ENCODE measurements around the gene NF1. TPM values are rescaled to one million over a fixed set of nuclear protein-coding genes. Genes with fewer than 3 reads are reported as not detected.

The NF1 gene
- total RNA-seq, 5 donors from 2014 or later (not counting 1 experiment from before 2014, with no cell fraction given): 30.8 to 32.6 (median 31.8) TPM

GRCh38 chr17:31130286-31131224 lies 35.8 kb downstream of the NF1 start:
- Mint-ChIP-seq H3K4me3 (no peak overlapping the region), H3K36me3 (peaks cover 11% of the 10 kb centered on the region), H3K4me1 (peaks cover 0 to 2% (median 1%) of the 10 kb centered on the region in 3 donors), H3K9me3 (no peaks in the 10 kb centered on the region), H3K27ac (no peak overlapping the region), H3K27me3 (no peaks in the 10 kb centered on the region)
- 95% methylated on average over 15 of the region's 15 CpGs for WGBS (ENCODE audit: insufficient coverage)
- no peak for ATAC-seq (replicated peaks in 1 of 4)
- H3K9me3 ChIP-seq: no peaks in the 10 kb centered on the region
- H3K27ac ChIP-seq (ENCODE audit: low read length): no peak overlapping the region
- no peaks in the 10 kb centered on the region for H3K4me1 ChIP-seq (ENCODE audit: control insufficient read depth in 1 of 2, extremely low read depth in 1 of 2, insufficient read depth in 2 of 2, low read length in 2 of 2)
- no peaks in the 10 kb centered on the region for H3K27me3 ChIP-seq (replicated peaks in 1 of 2; ENCODE audit: control insufficient read depth in 2 of 2, extremely low read depth in 1 of 2, insufficient read depth in 2 of 2, low read length in 1 of 2)
- H3K36me3 ChIP-seq (ENCODE audit: control insufficient read depth in 2 of 2, extremely low read depth in 1 of 2, insufficient read depth in 1 of 2, low read length in 1 of 2): no peaks in the 10 kb centered on the region
- ChIA-PET POLR2A (no interaction called here), CTCF (no interaction called here)
- H3K4me3 ChIP-seq (ENCODE audit: control insufficient read depth in 1 of 2, extremely low read depth in 1 of 2, low read length in 1 of 2): no peak overlapping the region
- no peak for DNase-seq

DNA sequence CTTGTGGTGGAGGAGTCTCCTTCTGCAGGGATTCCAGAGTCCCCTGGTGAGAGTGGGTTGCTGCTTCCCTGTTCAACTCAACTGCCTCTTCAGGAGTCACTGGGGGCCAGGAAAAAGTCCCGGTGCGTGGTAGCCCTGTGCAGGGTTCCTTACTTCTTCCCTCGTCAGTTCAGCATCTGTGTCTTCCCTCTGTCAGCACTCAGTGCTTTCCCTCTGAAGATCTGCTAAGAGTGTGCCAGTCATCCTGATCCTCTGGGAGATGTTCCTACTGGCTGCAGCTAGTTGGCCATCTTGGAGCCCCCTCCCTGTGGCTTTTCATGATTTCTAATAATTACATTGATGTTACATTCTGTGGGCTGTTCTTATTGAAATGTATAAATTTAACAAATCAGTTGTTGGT lies 36.5 kb downstream of the NF1 start:
- no peak overlapping the region for H3K27ac Mint-ChIP-seq

DNA sequence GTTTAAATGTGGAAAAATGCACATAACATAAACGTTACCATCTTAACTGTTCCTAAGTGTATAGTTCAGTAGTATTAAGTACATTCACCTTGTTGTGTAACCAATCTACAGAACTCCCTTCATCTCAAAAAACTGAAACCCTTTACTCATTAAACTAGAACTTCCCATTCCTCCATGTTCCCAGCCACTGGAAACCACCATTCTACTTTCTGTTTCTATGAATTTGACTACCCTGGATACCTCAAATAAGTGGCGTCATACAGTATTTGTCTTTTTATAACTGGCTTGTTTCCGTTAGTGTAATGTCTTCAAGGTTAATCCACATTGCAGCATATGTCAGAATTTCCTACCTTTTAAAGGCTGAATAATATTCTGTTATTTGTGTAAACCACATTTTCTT lies 38.2 kb downstream of the NF1 start:
- no peak overlapping the region for H3K4me3 ChIP-seq (ENCODE audit: control insufficient read depth in 1 of 2, extremely low read depth in 1 of 2, low read length in 1 of 2)
- Mint-ChIP-seq H3K27me3 (no peaks in the 10 kb centered on the region), H3K4me3 (no peak overlapping the region), H3K4me1 (peaks cover 0 to 2% (median 0%) of the 10 kb centered on the region in 3 donors), H3K9me3 (no peaks in the 10 kb centered on the region), H3K27ac (no peak overlapping the region), H3K36me3 (peaks cover 29% of the 10 kb centered on the region)
- H3K9me3 ChIP-seq: no peaks in the 10 kb centered on the region
- no peaks in the 10 kb centered on the region for H3K36me3 ChIP-seq (ENCODE audit: control insufficient read depth in 2 of 2, extremely low read depth in 1 of 2, insufficient read depth in 1 of 2, low read length in 1 of 2)
- no peak overlapping the region for H3K27ac ChIP-seq (ENCODE audit: low read length)
- no peaks in the 10 kb centered on the region for H3K27me3 ChIP-seq (replicated peaks in 1 of 2; ENCODE audit: control insufficient read depth in 2 of 2, extremely low read depth in 1 of 2, insufficient read depth in 2 of 2, low read length in 1 of 2)
- ChIA-PET POLR2A (no interaction called here), CTCF (no interaction called here)
- no CpG with 5 or more reads among the region's 3 CpGs for WGBS (ENCODE audit: insufficient coverage)
- no peaks in the 10 kb centered on the region for H3K4me1 ChIP-seq (ENCODE audit: control insufficient read depth in 1 of 2, extremely low read depth in 1 of 2, insufficient read depth in 2 of 2, low read length in 2 of 2)
- ATAC-seq (replicated peaks in 1 of 4) (no peak), DNase-seq (no peak)

More for the DNA sequence above, 36.5 kb downstream of the NF1 start:
- Histone ChIP-seq H3K9me3 (no peaks in the 10 kb centered on the region), H3K27ac (ENCODE audit: low read length) (no peak overlapping the region), H3K4me3 (ENCODE audit: control insufficient read depth in 1 of 2, extremely low read depth in 1 of 2, low read length in 1 of 2) (no peak overlapping the region), H3K36me3 (ENCODE audit: control insufficient read depth in 2 of 2, extremely low read depth in 1 of 2, insufficient read depth in 1 of 2, low read length in 1 of 2) (no peaks in the 10 kb centered on the region), H3K4me1 (ENCODE audit: control insufficient read depth in 1 of 2, extremely low read depth in 1 of 2, insufficient read depth in 2 of 2, low read length in 2 of 2) (no peaks in the 10 kb centered on the region), H3K27me3 (replicated peaks in 1 of 2; ENCODE audit: control insufficient read depth in 2 of 2, extremely low read depth in 1 of 2, insufficient read depth in 2 of 2, low read length in 1 of 2) (no peaks in the 10 kb centered on the region)
- Mint-ChIP-seq H3K4me1 (peaks cover 0 to 2% (median 1%) of the 10 kb centered on the region in 3 donors), H3K27me3 (no peaks in the 10 kb centered on the region), H3K4me3 (no peak overlapping the region), H3K9me3 (no peaks in the 10 kb centered on the region), H3K36me3 (peaks cover 16% of the 10 kb centered on the region)
- 90% methylated on average over 3 of the region's 3 CpGs for WGBS (ENCODE audit: insufficient coverage)
- DNase-seq (no peak), ATAC-seq (replicated peaks in 1 of 4) (no peak)
- POLR2A ChIA-PET: no interaction called here
- CTCF ChIA-PET: no interaction called here

- Histone ChIP-seq H3K36me3 (ENCODE audit: control insufficient read depth in 2 of 2, extremely low read depth in 1 of 2, insufficient read depth in 1 of 2, low read length in 1 of 2) (no peaks in the 10 kb centered on the region), H3K9me3 (no peaks in the 10 kb centered on the region), H3K27ac (ENCODE audit: low read length) (no peak overlapping the region), H3K27me3 (replicated peaks in 1 of 2; ENCODE audit: control insufficient read depth in 2 of 2, extremely low read depth in 1 of 2, insufficient read depth in 2 of 2, low read length in 1 of 2) (no peaks in the 10 kb centered on the region), H3K4me3 (ENCODE audit: control insufficient read depth in 1 of 2, extremely low read depth in 1 of 2, low read length in 1 of 2) (no peak overlapping the region), H3K4me1 (ENCODE audit: control insufficient read depth in 1 of 2, extremely low read depth in 1 of 2, insufficient read depth in 2 of 2, low read length in 2 of 2) (no peaks in the 10 kb centered on the region)
- ChIA-PET CTCF (no interaction called here), POLR2A (no interaction called here)
- WGBS (ENCODE audit: insufficient coverage): no CpG with 5 or more reads among the region's 4 CpGs
- Mint-ChIP-seq H3K27ac (no peak overlapping the region), H3K4me3 (no peak overlapping the region), H3K4me1 (peaks cover 0 to 2% (median 0%) of the 10 kb centered on the region in 3 donors), H3K27me3 (no peaks in the 10 kb centered on the region), H3K36me3 (peaks cover 29% of the 10 kb centered on the region), H3K9me3 (no peaks in the 10 kb centered on the region)
- DNase-seq (no peak), ATAC-seq (replicated peaks in 1 of 4) (no peak)
Measured at GRCh38 chr17:31134576-31134975, 39.8 kb downstream of the NF1 start.

GRCh38 chr17:31136319-31136718 lies 41.5 kb downstream of the NF1 start:
- H3K9me3 Mint-ChIP-seq: no peaks in the 10 kb centered on the region
- ChIA-PET CTCF (no interaction called here), POLR2A (no interaction called here)
- H3K27me3 ChIP-seq (replicated peaks in 1 of 2; ENCODE audit: control insufficient read depth in 2 of 2, extremely low read depth in 1 of 2, insufficient read depth in 2 of 2, low read length in 1 of 2): no peaks in the 10 kb centered on the region
- peaks cover 28% of the 10 kb centered on the region for H3K36me3 Mint-ChIP-seq
- H3K4me1 Mint-ChIP-seq: peaks cover 0 to 2% (median 0%) of the 10 kb centered on the region in 3 donors
- H3K27ac Mint-ChIP-seq: no peak overlapping the region
- no peaks in the 10 kb centered on the region for H3K4me1 ChIP-seq (ENCODE audit: control insufficient read depth in 1 of 2, extremely low read depth in 1 of 2, insufficient read depth in 2 of 2, low read length in 2 of 2)
- no peak for ATAC-seq (replicated peaks in 1 of 4)
- no peak overlapping the region for H3K4me3 Mint-ChIP-seq
- no peak overlapping the region for H3K27ac ChIP-seq (ENCODE audit: low read length)
- no peak for DNase-seq
- WGBS (ENCODE audit: insufficient coverage): 100% methylated on average over 1 of the region's 2 CpGs
- no peaks in the 10 kb centered on the region for H3K27me3 Mint-ChIP-seq
- no peak overlapping the region for H3K4me3 ChIP-seq (ENCODE audit: control insufficient read depth in 1 of 2, extremely low read depth in 1 of 2, low read length in 1 of 2)
- no peaks in the 10 kb centered on the region for H3K9me3 ChIP-seq
- no peaks in the 10 kb centered on the region for H3K36me3 ChIP-seq (ENCODE audit: control insufficient read depth in 2 of 2, extremely low read depth in 1 of 2, insufficient read depth in 1 of 2, low read length in 1 of 2)

- no peaks in the 10 kb centered on the region for H3K9me3 ChIP-seq
- no peak overlapping the region for H3K4me3 ChIP-seq (ENCODE audit: control insufficient read depth in 1 of 2, extremely low read depth in 1 of 2, low read length in 1 of 2)
- CTCF ChIA-PET: no interaction called here
- no peaks in the 10 kb centered on the region for H3K27me3 Mint-ChIP-seq
- H3K27ac Mint-ChIP-seq: no peak overlapping the region
- peaks cover 26% of the 10 kb centered on the region for H3K36me3 Mint-ChIP-seq
- H3K4me1 ChIP-seq (ENCODE audit: control insufficient read depth in 1 of 2, extremely low read depth in 1 of 2, insufficient read depth in 2 of 2, low read length in 2 of 2): no peaks in the 10 kb centered on the region
- H3K4me1 Mint-ChIP-seq: no peaks in the 10 kb centered on the region
- DNase-seq (no peak), ATAC-seq (replicated peaks in 1 of 4) (no peak)
- no peaks in the 10 kb centered on the region for H3K9me3 Mint-ChIP-seq
- H3K4me3 Mint-ChIP-seq: no peak overlapping the region
- no peaks in the 10 kb centered on the region for H3K27me3 ChIP-seq (replicated peaks in 1 of 2; ENCODE audit: control insufficient read depth in 2 of 2, extremely low read depth in 1 of 2, insufficient read depth in 2 of 2, low read length in 1 of 2)
- H3K36me3 ChIP-seq (ENCODE audit: control insufficient read depth in 2 of 2, extremely low read depth in 1 of 2, insufficient read depth in 1 of 2, low read length in 1 of 2): no peaks in the 10 kb centered on the region
- POLR2A ChIA-PET: no interaction called here
- no peak overlapping the region for H3K27ac ChIP-seq (ENCODE audit: low read length)
- 100% methylated on average over 2 of the region's 3 CpGs for WGBS (ENCODE audit: insufficient coverage)
Measured at GRCh38 chr17:31140111-31140510, 45.3 kb downstream of the NF1 start.
